ENCODE results near the gene OPN1SW. TPM values are rescaled to one million over a fixed set of nuclear protein-coding genes. Genes with fewer than 3 reads are reported as not detected.

The OPN1SW gene
- total and polyA plus RNA-seq, 9 of the 15 experiments (the other 6 are each of a cell fraction or from before 2014, with no cell fraction given), result 0.84 to 1.0 TPM; not detected in 7

DNA sequence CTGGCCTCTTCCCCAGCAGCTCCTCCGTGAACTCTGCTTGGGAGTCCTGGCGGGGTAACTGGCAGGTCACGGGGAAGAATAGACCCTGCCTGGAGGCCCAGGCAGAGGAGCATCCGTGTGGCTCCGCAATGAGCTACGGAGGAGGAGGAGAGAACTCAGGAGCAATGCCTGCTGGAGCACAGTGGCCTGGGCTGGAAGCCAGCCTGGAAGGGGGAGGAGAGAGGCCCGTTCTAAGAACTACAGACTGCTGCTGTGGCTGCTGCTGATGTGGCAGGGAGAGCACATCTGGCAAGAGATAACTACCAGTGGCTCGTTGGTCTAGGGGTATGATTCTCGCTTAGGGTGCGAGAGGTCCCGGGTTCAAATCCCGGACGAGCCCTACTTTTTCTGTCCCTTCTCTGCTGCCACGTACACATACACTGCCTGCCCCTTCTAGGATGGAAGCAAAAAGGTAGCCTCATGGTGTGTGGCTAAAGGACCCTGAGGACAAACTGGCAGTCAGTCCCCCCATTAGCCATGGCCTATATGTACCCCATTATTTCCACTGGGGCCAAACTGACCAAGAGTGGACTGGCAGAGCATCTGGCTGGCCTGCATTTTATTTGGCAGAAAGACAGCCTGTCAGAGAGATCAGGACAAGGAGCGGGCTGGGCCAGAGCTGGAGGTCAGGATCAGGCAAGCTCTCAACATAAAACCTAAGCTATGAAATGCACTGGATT lies 7.7 kb upstream of the OPN1SW start (continued):
- TF ChIP-seq, protein P1, sequence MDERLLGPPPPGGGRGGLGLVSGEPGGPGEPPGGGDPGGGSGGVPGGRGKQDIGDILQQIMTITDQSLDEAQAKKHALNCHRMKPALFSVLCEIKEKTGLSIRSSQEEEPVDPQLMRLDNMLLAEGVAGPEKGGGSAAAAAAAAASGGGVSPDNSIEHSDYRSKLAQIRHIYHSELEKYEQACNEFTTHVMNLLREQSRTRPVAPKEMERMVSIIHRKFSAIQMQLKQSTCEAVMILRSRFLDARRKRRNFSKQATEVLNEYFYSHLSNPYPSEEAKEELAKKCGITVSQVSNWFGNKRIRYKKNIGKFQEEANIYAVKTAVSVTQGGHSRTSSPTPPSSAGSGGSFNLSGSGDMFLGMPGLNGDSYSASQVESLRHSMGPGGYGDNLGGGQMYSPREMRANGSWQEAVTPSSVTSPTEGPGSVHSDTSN (CRISPR knock-in tag; IDR thresholded peaks at IDR 0.05; ENCODE audit: low read depth), result no peak
- TF ChIP-seq, protein P1 (tag; conservative IDR thresholded peaks at IDR 0.05; ENCODE audit: low read depth), result no peak
- TF ChIP-seq FOXA3 (CRISPR knock-in tag; conservative IDR thresholded peaks at IDR 0.05 in 1 of 2, IDR thresholded peaks at IDR 0.05 in 1 of 2) (peak in 1 of 2 experiments; percentile 77; a peak in 2 of 4 replicates), HNRNPLL (IDR thresholded peaks at IDR 0.05; ENCODE audit: low read depth, low read length, poor library complexity, severe bottlenecking) (peak; percentile 69), ZNF133 (CRISPR knock-in tag; IDR thresholded peaks at IDR 0.05) (no peak), BRD4 (IDR thresholded peaks at IDR 0.05) (peak; percentile 98), OTX1 (CRISPR knock-in tag; IDR thresholded peaks at IDR 0.05) (peak; percentile 84), CXXC5 (CRISPR knock-in tag; IDR thresholded peaks at IDR 0.05) (peak; percentile 79), ZBTB17 (CRISPR knock-in tag; IDR thresholded peaks at IDR 0.05) (peak; percentile 72; the same call in 1 of the 2 replicates), RFX5 (IDR thresholded peaks at IDR 0.05; ENCODE audit: low read depth, low read length) (peak; percentile 84; the same call in 1 of the 2 replicates), ZBTB8A (IDR thresholded peaks at IDR 0.05; ENCODE audit: partially characterized antibody) (no peak), ETS2 (tag; IDR thresholded peaks at IDR 0.05; ENCODE audit: borderline replicate concordance, poor library complexity, severe bottlenecking) (no peak)
- TF ChIP-seq, protein P2, sequence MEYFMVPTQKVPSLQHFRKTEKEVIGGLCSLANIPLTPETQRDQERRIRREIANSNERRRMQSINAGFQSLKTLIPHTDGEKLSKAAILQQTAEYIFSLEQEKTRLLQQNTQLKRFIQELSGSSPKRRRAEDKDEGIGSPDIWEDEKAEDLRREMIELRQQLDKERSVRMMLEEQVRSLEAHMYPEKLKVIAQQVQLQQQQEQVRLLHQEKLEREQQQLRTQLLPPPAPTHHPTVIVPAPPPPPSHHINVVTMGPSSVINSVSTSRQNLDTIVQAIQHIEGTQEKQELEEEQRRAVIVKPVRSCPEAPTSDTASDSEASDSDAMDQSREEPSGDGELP (CRISPR knock-in tag; IDR thresholded peaks at IDR 0.05; ENCODE audit: borderline replicate concordance), result peak; percentile 88
- TF ChIP-seq, protein P3, sequence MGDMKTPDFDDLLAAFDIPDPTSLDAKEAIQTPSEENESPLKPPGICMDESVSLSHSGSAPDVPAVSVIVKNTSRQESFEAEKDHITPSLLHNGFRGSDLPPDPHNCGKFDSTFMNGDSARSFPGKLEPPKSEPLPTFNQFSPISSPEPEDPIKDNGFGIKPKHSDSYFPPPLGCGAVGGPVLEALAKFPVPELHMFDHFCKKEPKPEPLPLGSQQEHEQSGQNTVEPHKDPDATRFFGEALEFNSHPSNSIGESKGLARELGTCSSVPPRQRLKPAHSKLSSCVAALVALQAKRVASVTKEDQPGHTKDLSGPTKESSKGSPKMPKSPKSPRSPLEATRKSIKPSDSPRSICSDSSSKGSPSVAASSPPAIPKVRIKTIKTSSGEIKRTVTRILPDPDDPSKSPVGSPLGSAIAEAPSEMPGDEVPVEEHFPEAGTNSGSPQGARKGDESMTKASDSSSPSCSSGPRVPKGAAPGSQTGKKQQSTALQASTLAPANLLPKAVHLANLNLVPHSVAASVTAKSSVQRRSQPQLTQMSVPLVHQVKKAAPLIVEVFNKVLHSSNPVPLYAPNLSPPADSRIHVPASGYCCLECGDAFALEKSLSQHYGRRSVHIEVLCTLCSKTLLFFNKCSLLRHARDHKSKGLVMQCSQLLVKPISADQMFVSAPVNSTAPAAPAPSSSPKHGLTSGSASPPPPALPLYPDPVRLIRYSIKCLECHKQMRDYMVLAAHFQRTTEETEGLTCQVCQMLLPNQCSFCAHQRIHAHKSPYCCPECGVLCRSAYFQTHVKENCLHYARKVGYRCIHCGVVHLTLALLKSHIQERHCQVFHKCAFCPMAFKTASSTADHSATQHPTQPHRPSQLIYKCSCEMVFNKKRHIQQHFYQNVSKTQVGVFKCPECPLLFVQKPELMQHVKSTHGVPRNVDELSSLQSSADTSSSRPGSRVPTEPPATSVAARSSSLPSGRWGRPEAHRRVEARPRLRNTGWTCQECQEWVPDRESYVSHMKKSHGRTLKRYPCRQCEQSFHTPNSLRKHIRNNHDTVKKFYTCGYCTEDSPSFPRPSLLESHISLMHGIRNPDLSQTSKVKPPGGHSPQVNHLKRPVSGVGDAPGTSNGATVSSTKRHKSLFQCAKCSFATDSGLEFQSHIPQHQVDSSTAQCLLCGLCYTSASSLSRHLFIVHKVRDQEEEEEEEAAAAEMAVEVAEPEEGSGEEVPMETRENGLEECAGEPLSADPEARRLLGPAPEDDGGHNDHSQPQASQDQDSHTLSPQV (IDR thresholded peaks at IDR 0.05), result peak; percentile 97
- TF ChIP-seq, protein P4, sequence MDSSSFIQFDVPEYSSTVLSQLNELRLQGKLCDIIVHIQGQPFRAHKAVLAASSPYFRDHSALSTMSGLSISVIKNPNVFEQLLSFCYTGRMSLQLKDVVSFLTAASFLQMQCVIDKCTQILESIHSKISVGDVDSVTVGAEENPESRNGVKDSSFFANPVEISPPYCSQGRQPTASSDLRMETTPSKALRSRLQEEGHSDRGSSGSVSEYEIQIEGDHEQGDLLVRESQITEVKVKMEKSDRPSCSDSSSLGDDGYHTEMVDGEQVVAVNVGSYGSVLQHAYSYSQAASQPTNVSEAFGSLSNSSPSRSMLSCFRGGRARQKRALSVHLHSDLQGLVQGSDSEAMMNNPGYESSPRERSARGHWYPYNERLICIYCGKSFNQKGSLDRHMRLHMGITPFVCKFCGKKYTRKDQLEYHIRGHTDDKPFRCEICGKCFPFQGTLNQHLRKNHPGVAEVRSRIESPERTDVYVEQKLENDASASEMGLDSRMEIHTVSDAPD (CRISPR knock-in tag; IDR thresholded peaks at IDR 0.05), result no peak
- TF ChIP-seq, protein P5, sequence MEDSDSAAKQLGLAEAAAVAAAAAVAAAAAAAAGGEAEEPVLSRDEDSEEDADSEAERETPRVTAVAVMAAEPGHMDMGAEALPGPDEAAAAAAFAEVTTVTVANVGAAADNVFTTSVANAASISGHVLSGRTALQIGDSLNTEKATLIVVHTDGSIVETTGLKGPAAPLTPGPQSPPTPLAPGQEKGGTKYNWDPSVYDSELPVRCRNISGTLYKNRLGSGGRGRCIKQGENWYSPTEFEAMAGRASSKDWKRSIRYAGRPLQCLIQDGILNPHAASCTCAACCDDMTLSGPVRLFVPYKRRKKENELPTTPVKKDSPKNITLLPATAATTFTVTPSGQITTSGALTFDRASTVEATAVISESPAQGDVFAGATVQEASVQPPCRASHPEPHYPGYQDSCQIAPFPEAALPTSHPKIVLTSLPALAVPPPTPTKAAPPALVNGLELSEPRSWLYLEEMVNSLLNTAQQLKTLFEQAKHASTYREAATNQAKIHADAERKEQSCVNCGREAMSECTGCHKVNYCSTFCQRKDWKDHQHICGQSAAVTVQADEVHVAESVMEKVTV (CRISPR knock-in tag; IDR thresholded peaks at IDR 0.05), result no peak

Data from K562 (cell line).